ENCODE data around the gene KNOP1. TPM values are rescaled to one million over a fixed set of nuclear protein-coding genes. Genes with fewer than 3 reads are reported as not detected.

KNOP1 gene
- total RNA-seq, 1 donor from 2014 or later, result 15.1 TPM

GRCh38 chr16:19707569-19708295 lies 10.3 kb downstream of the KNOP1 start:
- DNase-seq (ENCODE audit: low spot score), result no peak

GRCh38 chr16:19706846-19707245 lies 11.2 kb downstream of the KNOP1 start:
- DNase-seq (ENCODE audit: low spot score), result no peak

- no peak for DNase-seq (ENCODE audit: low spot score)
These were observed 12.2 kb downstream of the KNOP1 start for GRCh38 chr16:19705843-19706242.

GRCh38 chr16:19705146-19705501 lies 12.9 kb downstream of the KNOP1 start:
- no peak for DNase-seq (ENCODE audit: low spot score)

DNA sequence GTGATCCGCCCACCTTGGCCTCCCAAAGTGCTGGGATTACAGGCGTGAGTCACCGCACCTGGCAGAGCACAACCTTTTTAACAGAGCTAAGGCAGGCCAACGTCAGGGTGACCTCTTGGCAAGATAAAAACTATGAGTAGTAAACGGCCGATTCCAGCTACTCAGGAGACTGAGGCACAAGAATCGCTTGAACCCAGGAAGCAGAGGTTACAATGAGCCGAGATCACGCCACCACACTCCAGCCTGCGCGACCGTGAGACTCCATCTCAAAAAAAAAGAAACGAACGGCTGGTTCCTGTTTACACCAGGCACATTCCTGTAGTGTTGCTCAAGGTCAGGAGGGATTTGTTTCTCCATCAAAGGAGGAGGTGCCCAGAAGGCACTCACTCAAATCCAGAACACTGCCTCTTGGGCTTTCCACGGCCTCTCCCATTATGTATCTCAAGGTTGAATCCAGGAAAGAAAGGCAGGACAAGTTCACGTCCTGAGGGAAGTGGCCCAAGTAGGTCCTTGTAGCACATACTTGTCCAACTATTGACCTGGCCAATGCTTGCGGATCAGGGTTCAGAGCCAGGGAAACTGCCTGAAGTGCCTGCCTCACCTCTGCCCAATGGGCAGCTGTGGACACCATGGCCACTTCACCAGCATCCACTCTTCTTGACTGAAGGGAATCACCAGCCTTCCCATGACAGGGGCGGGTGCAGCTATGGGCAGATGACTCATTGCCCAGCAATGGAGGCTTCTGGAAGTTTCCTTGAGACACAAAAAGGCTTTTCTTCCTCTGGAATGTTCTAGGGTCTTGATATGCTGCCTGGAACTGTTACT lies 13.5 kb downstream of the KNOP1 start:
- DNase-seq (ENCODE audit: low spot score), result peak; percentile 21

GRCh38 chr16:19703172-19703889 lies 14.7 kb downstream of the KNOP1 start:
- DNase-seq (ENCODE audit: low spot score), result no peak

DNA sequence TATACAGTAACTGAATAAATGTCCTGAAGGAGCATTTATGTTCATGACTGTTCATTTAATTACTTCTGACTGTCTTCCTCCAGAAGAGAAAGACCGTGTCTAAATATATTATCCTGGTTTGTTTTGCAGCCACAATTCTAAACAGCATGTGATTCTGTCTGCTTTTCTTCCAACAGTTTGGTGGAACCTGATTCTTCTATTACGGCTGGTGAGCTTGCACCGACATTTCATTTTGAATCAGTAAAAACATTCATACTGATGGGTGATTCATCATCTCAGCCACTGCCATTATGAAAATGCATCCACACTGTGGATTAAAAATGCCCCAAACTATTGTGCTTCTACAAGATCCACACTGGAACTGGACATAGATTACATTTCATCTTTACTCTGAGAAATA lies 16.9 kb downstream of the KNOP1 start:
- DNase-seq (ENCODE audit: low spot score), result no peak

- peak; percentile 79 for DNase-seq (ENCODE audit: low spot score)
These were observed 17.7 kb downstream of the KNOP1 start for GRCh38 chr16:19700319-19700781.

GRCh38 chr16:19699472-19699871 lies 18.6 kb downstream of the KNOP1 start:
- DNase-seq (ENCODE audit: low spot score), result no peak

DNA sequence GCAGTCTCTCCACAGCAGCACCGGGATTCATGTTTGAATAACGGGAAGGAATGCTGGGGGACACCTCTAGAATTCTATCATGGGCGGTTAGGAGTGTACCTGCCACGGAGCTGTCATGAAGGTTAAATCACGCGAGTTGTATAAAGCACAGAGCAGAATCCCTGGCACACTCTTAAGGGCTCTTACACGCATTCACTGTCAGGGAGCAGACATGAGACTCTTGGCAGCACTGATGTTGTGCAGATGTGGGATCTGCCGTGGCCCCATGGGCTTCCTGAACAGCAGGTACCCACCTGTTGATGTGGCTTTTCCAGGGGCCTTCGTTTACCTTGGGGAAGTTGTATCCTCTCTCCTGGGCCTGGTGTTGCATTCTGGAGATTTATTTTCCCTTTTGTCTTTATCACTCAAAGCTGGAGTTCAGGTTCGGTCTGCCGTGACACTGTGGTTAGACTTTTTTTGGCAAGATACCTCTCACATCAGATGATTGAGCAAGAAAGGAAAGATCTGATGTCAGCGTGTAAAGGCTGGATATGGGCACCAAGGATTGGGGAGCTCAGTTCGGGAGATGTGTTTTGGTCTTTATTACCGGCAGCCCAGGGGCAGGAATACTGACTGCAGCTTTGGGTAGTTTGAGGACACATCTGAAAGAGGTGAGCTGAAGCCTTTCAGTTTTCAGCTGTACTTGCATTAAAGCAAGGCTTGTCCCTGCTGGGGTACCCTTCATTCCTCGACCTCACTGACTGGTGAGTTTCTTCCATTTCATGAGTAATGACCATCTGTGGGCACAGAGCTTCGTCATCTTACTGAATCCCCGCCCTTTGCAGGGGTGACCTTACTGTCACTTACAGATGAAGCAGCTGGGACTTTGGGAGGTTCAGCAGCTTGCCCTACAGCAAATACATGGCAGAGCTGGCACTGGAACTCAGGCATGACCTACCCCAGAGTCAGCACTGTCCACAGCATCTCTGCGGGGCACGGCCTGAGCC lies 19.3 kb downstream of the KNOP1 start:
- DNase-seq (ENCODE audit: low spot score), result no peak

DNA sequence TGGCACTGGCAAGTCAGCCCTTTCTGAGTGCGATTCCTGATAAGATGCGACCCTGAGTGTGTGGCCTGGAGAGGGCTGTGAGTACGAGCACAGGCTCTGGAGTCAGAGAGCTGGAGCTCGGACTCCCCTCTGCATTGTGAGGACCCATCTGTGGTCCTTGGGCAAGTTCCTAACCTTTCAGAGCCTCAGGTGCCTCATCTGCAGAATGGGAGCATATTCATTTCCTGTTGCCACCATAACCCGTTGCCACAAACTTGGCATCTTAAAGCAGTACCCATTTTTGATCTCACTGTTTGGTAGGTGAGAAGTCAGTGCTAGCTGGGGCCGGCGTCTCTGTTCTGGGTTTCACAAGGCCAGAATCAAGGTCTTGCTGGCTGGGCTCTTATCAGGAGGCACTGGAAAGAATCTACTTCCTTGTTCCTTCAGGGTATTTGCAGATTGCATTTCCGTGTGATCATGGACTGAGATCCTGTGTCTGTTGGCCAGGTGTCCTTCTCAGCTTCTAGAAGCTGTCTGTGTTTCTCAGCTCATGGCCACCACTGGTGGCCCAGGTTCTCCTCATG lies 20.2 kb downstream of the KNOP1 start:
- DNase-seq (ENCODE audit: low spot score), result peak; percentile 53

DNA sequence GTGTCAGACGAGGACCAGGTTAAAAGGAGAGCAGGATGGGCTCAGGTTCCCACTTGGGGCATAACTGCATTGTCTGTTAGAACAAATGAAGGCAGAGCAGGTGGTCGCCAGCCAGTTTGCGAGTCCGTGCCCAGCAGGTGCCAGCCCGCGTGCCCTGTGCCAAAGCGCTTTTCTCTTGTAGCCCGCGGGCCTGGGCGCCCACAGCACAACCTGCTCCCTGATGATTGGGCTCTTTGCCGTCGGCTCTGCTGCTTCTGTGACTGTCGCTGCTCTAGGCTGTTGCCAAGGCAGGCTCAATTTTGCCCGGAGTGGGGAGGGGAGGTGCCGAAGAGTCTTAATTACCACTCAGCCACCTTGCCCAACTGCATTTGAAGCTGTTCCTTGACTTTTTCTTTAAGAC lies 21.1 kb downstream of the KNOP1 start:
- no peak for DNase-seq (ENCODE audit: low spot score)

GRCh38 chr16:19696328-19696727 lies 21.7 kb downstream of the KNOP1 start:
- DNase-seq (ENCODE audit: low spot score), result peak; percentile 86

GRCh38 chr16:19694989-19695388 lies 23.0 kb downstream of the KNOP1 start:
- no peak for DNase-seq (ENCODE audit: low spot score)

DNA sequence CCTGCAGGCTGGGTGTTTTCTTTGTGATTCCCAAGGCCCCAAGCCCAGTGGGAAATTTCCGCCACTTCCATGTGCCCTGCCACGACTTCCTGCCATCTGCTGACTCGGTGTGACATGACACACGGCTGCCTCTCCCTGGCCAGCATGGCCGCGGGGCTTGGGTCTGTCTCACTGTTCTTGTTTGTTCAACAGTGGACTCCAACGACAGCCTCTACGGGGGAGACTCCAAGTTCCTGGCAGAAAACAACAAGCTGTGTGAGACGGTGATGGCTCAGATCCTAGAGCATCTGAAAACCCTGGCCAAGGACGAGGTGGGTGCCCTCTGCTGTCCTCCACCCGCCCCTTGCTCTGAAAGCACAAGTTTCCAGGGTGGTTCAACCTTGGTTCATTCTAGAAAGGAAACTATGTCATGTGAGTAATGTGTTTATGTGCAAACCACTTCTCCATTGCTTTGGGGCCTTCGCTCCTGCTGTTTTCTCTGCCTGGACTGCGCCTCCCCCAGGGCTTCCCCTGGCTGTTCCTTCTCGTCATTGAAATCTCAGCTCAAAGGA lies 26.8 kb downstream of the KNOP1 start:
- DNase-seq (ENCODE audit: low spot score), result no peak

DNA sequence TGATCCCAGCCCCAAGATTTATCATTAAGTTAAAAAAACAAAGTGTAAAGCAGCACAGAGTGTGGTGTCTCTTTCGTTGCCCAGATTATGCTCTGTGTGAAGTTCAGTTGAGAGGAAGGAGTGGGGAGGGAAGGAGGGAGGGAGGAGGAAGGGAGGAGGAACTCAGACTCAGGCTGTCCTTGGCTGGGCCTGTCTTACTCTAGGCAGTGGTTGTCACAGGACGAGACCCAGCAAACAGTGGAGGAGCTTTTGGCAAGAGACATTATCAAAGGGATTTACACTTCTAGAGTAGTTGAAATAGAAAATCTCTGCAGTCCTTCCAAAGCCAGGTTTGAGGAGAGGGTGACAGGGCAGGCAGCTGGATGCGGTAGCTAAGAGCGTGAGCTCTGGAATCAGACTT lies 27.8 kb downstream of the KNOP1 start:
- DNase-seq (ENCODE audit: low spot score), result no peak

- DNase-seq (ENCODE audit: low spot score), result no peak
These were observed 28.7 kb downstream of the KNOP1 start for GRCh38 chr16:19689342-19689741.

DNA sequence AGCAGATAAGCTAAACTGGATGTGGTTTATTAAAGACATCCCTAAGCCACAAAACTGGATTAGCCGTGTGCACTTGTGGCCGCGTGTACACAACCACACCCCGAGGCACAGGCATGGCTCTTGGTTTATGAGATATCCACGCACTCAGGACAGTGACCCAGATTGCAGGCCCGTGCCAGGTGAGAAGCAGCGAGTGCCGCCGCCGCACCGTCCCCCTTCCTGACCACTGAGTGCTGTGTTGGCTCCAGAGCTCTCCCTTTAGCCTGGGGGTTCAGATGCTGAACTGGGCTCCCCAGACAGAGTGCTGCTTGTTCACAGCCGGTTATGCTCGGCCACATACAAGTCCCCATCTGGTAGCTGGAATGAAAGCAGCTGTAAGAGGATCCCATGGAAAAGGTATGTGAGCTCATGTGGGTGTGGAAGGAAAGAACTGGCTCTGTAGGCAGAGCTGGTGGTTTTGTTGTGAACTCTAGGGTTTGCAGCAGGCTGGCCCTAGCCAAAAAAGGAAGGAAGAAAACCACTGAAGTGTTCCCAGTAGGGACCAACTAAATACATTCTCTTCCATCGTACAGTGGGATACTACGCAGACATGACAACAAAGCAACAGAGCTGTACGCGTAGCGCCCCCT lies 29.5 kb downstream of the KNOP1 start:
- DNase-seq (ENCODE audit: low spot score), result no peak

GRCh38 chr16:19687279-19687678 lies 30.7 kb downstream of the KNOP1 start:
- no peak for DNase-seq (ENCODE audit: low spot score)

DNA sequence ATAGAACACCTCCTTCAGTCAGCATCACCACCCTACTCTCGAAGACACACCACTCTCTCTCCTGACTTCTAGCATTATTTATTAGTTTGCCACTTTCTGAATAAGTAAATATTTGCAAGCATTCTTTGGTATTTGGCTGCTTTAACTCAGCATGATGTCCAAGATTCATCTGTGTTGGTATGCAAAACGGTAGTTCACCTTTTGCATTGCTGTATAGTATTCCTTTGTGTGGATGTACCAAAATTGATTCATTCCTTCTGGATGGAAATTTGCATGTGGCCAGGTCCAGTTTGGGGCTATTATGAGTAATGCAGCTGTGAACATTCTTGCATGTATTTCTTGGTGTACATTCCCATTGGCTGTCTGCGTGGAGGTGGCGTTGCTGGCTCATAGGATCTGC lies 32.9 kb downstream of the KNOP1 start:
- DNase-seq (ENCODE audit: low spot score), result no peak
